Thyroid gland (tissue), 4 donors: ENCODE data around the gene PCGF3.

Source experiments
- CTCF ChIP-seq, 6 experiments: fragments of 200-600 bp in 3 of 6; fragments of 450-650 bp in 3 of 6; sonication (generic) in 3 of 6; IDR thresholded peaks; one replicate each; pipeline ENCODE4 v1.5.1; 2016 to 2019; ENCODE audit warnings: antibody characterized with exemption in 6 of 6, mild to moderate bottlenecking in 2 of 6, inconsistent platforms in 1 of 6, moderate library complexity in 1 of 6
- POLR2A ChIP-seq, 2 donors: fragments of 450-650 bp; IDR thresholded peaks; one replicate each; pipeline ENCODE4 v1.6.1; 2017; ENCODE audit warnings: antibody characterized with exemption in 2 of 2, mild to moderate bottlenecking in 2 of 2, moderate library complexity in 1 of 2

- TF ChIP-seq CTCF (IDR thresholded peaks at IDR 0.05), result no peak
- TF ChIP-seq POLR2A (IDR thresholded peaks at IDR 0.05), result no peak
Observed at GRCh38 chr4:664713-665231, 40.9 kb upstream of the PCGF3 start.
